LHCN-M2 (cell line): Measurements from ENCODE around the gene SLC45A1. TPM values are rescaled to one million over a fixed set of nuclear protein-coding genes. Genes with fewer than 3 reads are reported as not detected.

Experiments used
- DNase-seq: peaks from one replicate; pipeline ENCODE4 v3.0.0-alpha.2; 2012; ENCODE audit warnings: low read depth
- total RNA-seq: library from RNA; depleted of rRNA; stranded (reverse); fragments of >200 nt; gene quantifications from 2 replicates; pipeline ENCODE4 v1.2.3, GENCODE V29; 2014

SLC45A1 gene
- total RNA-seq, 1 experiment from 2014 or later: 4.2 TPM

DNA sequence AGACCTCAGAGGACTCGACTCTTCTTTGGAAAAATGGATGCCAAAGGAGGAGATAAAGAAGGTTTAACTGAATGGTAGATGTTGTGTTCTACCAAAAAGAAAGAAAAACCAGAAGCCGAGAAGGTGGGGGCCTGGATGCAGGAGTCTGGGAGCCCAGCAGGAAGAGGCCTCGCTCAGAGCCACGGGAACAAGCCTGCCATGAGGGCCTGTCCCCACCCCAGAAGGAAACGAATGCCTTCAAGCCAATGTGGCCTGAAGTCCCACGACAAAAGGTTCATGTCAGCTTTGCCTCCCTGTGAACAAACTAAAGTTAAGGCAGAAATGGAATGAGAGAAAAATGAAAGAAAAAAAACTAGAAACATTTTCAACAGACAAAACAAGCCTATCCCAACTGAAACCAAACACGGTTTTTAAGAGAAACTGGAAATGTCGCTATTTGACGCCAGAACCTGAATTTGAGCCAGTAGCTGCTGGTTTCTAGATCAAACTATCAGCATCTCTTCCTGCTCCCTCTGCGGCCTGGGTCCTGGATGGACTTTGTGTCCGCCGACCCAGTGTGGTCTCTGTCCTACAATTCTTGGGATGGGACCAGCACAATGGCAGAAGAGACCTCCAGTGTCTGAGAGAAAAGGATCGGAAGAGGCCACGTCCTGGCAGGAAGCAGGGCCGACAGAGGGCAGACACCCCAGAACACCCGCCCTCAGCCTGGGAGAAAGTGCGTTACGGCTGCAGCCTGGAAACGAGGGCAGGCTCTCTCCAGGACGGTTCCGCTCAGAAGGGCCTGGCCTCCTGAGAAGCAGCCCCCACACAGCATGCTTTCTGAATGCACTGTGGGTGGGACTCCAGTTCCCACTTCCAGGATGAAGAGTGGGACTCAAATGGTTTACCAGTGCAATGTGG, 35.2 kb downstream of the SLC45A1 start:
- no peak for DNase-seq

DNA sequence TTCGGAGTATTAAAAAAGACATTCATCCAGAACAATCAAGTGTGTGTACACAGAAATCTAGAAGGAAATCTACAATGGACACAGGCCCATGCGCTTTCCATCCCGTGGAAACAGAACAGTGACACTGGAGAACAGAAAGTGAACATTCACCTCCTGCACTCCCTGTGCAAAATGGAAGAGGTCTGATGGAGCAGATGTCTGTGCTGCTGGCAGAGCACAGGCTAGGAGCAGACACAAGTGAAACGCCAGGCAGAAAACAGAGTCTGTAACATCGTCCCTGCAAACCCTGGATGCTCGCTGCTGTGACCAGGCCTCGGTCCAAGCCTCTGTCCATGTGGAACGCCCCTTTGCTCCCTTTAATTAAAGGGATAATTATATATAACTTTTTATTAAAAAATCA, 36.1 kb downstream of the SLC45A1 start:
- no peak for DNase-seq

DNA sequence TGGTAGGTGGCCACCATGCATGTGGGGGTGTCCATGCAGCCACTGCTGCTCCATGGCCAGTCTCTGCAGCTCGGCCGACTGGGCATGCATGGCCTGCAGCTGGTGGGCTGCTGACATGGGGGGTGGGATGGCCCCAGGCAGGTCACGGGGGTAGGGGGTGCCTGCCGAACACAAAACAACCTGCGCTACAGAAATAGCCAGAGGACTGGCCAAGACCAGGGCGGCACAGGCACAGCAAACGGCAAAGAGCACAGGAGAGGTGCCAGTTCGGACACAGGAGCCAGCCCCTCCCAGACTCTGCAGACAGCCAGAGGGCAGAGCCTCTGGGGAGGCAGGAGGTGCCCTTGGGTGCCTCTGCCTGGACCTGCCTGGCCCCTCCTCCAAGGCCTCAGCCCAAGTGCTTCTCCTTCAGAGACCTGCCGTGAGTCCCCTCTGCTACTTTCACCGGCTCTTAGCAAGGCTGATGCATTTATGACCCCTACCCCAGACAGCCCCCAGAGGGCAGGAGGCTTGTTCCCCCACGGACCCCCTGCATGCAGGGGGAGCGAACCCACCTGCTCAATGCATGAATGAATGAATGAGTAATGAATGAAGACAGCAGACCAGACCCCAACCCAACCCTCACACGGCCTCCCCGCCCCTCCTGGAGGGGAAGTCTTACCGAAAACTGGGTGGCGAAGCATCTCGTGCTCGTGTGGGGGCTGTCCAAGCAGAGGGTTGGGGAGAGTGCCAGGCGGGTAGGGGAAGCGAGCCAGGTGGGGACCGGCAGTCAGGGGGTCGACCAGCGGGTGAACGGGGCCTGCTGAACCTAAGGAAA, 37.7 kb downstream of the SLC45A1 start:
- no peak for DNase-seq

DNA sequence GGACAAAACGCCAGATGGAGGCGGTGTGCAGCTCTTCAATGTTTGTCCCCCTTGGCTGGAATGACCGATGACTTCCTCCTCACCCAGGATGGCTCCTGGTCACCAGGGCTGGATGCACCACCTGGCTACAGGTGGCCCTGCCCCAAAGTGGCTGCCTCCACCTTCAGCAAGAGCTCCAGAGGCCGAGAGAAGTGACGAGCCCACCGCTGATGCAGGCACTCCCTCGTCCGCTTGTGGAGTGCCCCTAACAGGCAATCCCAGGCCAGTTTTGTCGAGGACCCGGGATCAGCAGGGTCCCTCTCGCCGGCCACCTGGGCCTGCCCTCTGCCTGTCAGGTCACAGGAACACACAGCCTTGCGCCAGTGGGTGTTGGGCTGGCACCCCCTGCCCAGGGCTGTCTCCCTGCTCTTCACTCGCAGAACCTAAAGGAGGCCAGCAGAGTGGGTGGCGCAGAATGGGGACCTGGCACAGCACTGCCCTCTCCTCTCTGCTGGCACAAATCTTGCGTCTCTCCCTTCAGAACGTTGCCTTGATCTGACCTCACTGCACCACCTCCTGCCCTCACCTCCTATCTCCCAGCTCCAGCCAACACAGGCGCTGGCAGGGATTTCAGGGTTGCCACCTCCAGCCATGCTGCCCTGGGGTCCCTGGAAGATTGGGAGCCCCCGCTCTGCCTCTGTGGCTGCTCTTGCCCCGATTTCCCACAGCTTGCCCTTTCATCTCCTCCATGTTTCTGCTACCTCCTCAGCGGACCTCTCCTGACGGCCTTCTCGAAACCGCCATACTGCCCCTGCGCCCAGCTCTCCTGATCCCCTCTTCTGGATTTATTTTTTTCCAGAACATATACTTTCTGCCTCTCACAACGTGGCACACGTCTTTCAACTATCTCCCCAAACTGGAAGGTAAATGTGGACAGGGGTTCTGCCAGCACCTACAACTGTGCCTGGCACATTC, 38.6 kb downstream of the SLC45A1 start:
- DNase-seq: no peak

DNA sequence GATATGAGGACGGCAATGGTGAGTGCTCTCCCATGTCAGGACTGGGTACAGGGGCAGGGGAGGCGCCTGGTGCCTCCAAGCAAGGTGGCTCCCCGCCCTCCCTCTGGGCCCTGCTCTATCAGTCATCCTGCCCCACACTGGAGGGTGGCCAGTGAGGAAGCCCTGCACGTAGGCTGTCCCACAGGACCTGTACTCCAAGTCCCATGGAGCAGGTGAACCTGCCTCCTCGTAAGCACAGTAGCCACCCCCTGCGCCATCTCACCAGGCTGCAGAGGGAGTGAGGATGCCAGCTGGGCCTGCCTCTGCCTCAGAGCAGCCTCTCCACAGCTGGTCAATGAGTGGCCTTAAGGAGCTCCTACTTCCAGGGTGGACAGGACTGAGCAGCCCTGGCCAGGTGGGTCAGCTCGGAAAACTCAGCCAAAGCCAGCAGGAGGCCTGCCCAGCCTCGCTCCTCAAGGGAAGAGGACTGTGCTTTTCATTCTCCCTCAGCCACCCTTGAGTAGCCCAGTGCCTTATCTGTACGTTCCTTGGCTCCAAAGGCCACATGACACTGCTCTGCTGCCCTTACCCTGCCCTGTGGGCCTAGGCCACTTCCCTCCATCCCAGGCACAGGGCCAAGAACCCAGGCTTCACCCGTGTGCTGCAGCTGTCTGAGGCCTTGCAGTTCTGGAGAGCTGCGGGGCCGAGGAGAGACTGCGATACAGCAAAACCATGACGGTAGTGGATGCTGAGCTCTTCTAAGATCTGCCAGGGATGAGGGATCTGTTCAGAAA, 39.6 kb downstream of the SLC45A1 start:
- no peak for DNase-seq

DNA sequence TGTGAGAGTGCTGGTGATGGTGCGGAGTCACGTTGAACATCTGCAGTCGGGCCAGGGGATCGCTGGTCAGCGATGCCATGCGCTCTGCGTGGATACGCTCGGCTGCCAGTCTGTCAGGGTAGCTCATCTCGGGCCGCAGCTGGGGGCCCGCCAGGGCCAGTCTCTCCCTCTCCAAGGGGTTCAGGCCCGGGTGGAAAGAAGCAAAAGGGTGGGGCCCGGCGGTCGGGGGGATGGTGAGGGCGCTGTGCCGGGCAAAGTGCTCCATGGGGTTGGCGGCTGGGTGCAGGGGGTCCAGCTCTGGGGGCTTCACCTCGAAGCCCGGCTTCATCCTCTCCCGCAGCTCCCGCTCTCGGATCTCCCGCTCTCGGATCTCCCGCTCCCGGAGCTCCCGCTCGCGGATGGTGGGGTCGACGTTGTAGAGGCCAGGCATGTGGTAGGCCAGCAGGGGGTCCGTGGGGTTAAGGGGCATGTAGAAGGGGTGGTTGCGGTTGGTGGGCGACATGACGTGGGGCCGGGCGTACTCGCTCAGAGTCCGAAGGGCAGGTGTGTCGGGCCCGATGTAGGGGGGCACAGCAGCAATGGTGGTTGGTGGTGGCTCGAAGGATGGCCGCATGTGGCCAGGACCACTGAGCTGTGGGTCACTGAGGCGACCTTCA, 40.5 kb downstream of the SLC45A1 start:
- no peak for DNase-seq

DNA sequence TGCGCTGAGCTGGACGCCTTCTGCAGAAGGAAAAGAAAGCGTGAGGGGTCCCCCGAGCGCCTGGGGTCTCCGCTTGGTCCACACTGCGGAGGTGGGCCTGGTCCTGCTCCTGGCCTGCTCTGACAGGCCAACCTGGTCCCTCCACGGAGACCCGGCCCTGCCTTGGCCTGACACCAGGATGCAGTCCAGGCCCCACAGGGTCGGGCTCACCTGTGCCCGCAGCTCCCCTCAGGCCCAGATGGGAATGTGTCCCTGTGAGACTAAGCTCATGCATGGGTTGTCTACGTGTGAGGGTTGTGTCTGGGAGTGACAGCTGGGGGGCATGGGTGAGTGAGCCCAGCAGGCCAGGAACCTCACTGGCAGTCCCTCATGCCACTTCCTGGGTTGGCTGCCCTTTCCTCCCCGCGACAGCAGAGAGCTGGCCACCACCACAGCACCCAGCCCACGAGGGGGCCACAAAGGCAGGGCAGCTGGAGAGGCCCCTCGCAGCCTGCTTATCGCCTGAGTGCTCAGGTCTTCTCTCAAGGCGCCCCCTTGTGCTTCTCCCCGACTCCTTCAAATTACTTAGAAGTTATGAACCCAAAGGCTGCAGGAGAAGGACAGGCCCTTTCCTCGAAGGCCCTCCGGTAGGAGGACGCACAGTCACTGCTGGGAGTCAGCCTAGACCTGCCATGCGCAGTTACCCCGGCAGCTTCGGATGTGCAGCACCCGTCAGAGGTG, 41.1 kb downstream of the SLC45A1 start:
- no peak for DNase-seq

DNA sequence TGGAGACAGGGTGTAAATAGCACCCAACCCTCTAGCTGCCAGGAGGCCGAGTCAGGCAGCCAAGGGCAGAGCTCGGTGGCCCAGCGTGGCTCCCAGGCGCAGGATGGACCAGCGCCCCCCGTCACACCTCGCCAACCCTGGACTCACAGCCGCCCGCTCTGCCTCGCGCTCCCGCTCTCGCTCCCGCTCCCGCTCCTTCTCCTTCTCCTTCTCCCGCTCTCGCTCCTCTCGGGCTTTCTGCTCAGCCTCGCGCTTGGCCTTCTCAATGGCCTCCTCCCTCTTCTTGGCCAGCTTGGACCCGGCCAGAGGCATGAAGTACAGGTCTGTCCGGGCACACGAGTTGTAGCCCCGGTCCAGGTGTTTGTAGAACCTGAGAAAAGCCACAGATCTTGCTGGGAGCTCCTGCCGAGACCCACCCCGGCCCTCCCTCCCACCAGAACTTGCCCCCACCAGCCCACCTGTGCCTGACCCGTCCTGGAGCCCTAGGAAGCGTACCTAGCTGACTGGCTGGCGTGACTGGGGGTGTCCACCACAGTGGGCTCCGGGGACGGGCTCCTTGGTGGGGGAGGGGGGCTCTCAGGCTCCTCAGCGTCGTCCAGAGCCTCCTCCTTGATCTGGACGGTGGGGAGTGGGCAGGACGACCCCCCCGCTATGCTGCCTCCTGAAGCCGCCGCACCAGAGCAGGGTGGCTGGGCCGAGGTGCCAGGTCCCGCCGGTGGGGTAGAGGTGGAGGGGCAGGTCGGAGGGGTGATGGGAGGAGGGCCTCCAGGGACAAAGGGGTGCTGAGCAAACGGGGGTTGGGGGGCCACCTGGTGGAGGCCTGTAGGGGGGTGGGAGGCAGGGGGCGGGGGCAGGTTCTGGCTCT, 41.9 kb downstream of the SLC45A1 start:
- DNase-seq: no peak

DNA sequence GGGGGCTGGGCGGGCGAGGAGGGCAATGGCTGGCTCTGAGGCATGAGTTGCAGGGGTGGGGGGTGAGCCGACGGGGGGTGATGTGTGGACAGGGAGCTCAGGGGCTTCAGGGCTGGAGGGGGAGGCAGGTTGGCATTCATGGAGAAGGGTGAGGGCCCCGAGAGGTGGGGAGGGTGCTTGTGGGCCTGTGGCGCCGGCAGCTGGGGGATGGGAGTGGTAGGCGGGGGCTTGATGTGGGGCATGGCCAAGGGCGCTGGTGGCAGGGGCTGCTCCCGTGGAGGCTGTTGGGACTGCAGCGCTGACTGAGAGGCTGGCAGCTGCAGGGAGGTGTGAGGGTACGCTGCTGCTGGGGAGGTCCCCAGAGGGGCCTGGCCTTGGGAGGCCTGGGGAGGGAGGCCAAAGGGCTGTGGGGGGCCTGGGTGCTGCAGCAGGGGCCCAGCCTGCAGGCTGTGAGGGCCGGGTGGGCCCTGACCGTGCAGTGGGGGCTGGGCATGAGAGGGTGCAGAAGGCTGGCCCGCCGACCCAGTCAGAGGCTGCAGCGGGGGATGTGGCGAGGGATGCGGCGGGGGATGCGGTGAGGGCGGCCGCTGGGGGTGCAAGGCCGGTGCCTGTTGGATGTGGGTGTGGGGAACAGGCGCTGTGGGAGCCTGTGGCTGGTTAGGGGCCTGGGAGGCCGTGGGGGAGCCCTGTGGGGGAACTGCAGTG, 42.7 kb downstream of the SLC45A1 start:
- no peak for DNase-seq

DNA sequence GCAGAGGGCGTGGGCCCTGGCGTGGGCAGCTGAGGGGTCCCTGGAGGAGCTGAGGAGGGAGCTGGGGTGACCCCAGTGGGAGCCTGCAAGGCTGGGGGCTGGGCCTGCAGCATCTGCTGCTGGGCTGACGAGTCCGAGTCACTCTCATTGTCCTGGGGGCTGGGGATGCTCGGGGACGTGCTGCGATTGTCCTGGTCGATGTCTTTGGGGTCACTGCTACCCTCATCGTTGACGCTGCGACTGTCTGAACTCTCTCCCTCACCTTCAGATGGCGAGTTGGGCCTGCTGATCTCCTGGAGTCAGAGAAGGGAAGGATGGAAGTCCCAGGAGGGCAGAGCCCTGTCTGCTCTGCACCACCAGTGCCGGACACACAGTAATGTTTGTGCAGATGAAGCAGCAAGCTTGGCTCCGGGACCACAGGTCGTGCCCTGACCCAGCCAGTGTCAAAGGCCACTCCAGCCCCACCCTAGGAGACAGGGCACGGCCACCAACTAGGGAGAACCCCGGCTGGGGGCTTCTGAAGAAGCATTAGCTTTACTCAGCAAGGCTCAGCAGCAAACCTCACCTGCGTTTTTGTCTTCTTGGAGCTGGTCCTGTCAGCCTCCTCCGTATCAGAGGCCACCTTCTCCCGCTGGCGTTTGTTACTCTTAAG, 43.4 kb downstream of the SLC45A1 start:
- no peak for DNase-seq

DNA sequence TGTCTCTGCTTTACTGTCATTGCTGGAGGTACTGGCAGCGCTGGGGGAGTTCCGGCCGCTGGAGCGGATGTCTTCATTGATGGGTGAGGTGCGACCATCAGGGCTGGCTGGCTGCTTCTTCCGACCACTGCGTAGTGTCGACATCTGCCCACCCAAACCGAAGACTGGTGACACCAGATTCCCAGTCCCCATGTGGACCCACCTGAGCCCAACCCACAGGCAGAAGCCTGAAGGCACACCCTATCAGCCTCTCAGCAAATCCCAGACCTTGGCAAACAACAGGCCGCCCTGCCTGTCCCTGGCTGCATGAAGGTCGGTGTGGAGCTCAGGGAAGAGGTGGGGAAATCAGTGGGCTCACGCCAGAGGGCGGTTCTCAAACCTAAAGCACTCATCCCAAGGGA, 44.8 kb downstream of the SLC45A1 start:
- DNase-seq: no peak

DNA sequence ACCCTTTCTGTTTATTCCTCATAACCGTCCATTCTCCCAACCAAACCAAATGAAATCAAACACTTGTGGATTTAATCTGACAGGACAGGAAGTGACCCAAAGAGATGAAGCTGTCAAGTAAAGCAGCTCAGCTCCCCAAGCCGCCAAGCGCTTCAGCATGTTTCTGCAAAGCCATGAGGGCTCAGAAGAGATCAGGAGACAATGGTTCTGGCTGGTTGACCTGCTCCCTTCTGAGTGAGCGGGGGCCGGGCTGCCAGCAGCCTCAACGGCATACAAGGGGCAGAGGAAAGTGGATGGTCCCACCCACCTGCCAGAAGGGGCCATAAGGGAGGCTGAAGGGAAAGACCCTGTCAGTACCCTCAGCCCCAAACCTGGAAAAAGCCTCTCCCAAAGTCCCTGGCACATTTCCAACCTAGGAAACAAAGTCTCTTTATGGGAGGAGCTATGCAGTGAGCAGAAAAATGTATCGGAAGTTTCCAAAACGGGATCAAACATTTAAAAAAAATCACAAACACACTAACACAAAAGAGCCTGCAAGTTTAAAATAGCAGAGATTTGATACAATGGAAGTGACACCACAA, 45.4 kb downstream of the SLC45A1 start:
- no peak for DNase-seq

DNA sequence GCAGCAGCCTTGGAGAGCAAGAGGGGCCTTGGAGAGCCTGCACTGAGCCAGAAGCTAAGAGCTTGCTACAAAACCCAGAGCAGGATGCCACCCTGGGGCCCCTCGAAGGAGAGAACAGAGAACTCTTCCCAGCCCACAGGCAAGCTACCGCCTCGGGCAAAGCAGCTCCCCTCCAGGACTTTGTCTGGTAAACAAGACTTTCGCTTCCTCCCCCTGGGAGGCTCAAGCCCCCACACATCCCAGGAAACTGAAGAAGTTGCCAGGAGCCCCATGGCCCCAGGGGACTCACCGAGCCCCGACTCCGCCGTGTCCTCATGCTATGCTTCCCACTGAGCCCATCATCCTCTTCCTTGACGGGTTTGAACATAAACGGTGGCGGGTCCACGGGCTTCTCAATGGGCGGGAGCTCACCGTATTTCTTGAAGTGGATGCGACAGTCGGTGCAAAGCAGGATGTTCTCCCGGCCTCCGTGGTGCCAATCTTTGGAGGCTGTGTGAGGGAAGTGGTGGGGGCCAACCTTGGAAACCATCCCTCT, 45.9 kb downstream of the SLC45A1 start:
- DNase-seq: no peak

DNA sequence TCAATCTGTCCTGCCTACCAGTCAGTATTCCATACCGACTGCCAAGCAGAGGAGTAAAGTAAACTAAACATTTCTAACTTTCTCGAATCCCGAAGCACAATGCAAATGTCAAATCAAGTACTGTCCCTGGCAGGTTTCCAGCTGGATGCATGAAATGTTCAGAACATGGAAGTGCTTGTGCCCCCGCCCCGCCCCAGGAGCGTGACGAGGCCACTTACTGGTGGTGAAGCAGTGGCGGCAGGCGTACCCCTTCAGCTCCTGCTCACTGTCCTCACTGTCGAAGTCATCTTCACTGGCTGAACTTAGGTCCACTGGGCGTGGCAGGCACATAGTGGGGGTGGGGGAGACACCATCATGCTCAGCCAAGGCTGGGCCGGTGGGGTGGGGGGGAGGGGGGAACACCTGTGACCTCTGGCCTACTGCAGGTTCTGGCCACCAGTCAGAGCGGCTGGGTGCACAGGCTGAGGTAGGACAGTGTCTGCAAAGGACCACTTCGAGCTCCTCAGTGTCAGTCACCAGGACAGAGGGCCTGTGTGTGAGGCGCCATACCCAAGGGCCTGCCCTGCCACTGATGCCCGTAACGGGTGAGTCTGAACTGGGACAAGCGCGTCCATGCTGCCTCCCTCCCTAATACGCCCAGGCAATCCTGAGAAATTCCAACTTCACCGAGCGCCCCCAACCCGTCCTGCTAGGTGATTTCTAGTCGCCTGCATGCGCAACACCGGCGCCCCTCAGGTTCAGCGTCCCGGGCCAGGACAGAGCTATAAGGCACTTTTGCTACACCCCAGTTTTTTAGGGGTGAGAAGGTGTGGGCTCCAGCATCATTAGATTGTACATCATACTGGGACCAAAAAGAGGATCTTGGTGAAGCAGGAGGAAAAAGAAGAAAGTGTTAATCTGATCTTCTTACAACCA, 46.9 kb downstream of the SLC45A1 start:
- no peak for DNase-seq

DNA sequence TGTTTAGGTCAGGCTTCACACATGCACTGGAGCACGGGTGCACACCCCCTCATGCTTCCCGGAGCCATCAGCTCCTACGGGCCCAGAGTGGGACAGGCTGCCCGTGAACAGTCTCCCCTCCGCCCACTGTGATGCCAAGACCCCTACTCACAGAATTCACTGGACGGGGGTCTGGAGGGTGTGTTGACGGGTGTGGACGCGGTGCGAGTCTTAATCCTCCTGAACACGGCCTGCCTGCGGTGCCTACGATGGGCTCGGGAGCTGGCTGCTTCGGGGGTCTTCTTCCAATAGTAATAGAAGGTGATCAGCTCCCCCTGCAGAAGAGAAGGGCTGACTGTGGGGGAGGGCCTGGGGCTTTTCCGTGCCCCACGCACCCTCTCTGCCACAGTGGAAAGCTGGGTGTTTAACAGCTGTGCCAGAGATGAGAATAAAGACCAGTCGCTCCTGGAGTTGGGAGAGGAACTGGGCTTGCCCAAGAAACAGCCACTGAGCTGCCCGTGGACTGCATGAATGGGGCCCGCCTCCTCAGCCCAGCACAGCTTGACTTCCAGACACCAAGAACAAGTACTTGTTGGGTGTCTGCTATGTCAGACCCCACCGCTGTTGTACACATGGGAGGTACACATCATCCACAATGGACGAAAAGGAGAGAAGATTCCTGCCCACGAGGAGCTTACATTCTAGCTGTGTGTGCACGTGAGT, 47.9 kb downstream of the SLC45A1 start:
- no peak for DNase-seq
